ENCODE measurements around the gene SYT8. TPM values are rescaled to one million over a fixed set of nuclear protein-coding genes. Genes with fewer than 3 reads are reported as not detected.

The SYT8 gene
- total RNA-seq (2014; rRNA removed; shearing (Covaris generic)), result not detected in 2 replicates

GRCh38 chr11:1834779-1835670 is at the start of gene SYT8:
Gene SYT8, plus strand, starts transcription at chr11:1834990. Its CDS starts 116 bp downstream, at chr11:1835106.

GRCh38 chr11:1838426-1839144 is 3.8 kb downstream of the SYT8 start, which contains the start of gene TNNI2:
Gene TNNI2, plus strand, starts transcription at chr11:1838981. Its CDS starts 716 bp downstream, at chr11:1839697.

GRCh38 chr11:1852877-1853276 is 18.1 kb downstream of the SYT8 start, which contains the start of gene LSP1:
Gene LSP1, plus strand, starts transcription at chr11:1853084. Its CDS starts 61 bp downstream, at chr11:1853145.

Small RNAs within 50 kb of the gene (small RNA-seq; reads per million reads assigned to genes)
- not detected for gene AC051649.1
- not detected for gene MIR4298

Other genes with a start within 250 kb of the SYT8 start
- gene KRTAP5-1, start 249.7 kb upstream of the SYT8 start, total RNA-seq (2014; rRNA removed; shearing (Covaris generic)), result not detected in 2 replicates
- gene KRTAP5-2, start 236.7 kb upstream of the SYT8 start, total RNA-seq (2014; rRNA removed; shearing (Covaris generic)), result not detected in 2 replicates
- gene KRTAP5-3, start 226.5 kb upstream of the SYT8 start, total RNA-seq (2014; rRNA removed; shearing (Covaris generic)), result not detected in 2 replicates
- gene KRTAP5-4, start 212.9 kb upstream of the SYT8 start, total RNA-seq (2014; rRNA removed; shearing (Covaris generic)), result not detected in 2 replicates
- not detected in 2 replicates for gene KRTAP5-5, start 205.2 kb upstream of the SYT8 start, total RNA-seq (2014; rRNA removed; shearing (Covaris generic))
- not detected in 2 replicates for gene KRTAP5-6, start 137.8 kb upstream of the SYT8 start, total RNA-seq (2014; rRNA removed; shearing (Covaris generic))
- 1.8 and 2.3 TPM in 2 replicates for gene IFITM10, start 84.4 kb upstream of the SYT8 start, total RNA-seq (2014; rRNA removed; shearing (Covaris generic))
- 139 TPM in 2 replicates for gene CTSD, start 71.1 kb upstream of the SYT8 start, total RNA-seq (2014; rRNA removed; shearing (Covaris generic))
- not detected in 2 replicates for gene TNNI2, start 4.0 kb downstream of the SYT8 start, total RNA-seq (2014; rRNA removed; shearing (Covaris generic))
- 0.13 and 1.8 TPM in 2 replicates for gene LSP1, start 18.1 kb downstream of the SYT8 start, total RNA-seq (2014; rRNA removed; shearing (Covaris generic))
- gene PRR33, start 56.9 kb downstream of the SYT8 start, total RNA-seq (2014; rRNA removed; shearing (Covaris generic)), result not detected in 2 replicates
- gene TNNT3, start 84.7 kb downstream of the SYT8 start, total RNA-seq (2014; rRNA removed; shearing (Covaris generic)), result not detected in 2 replicates
- gene MRPL23, start 112.3 kb downstream of the SYT8 start, total RNA-seq (2014; rRNA removed; shearing (Covaris generic)), result 196 and 213 TPM in 2 replicates
- gene H19, start 162.9 kb downstream of the SYT8 start, total RNA-seq (2014; rRNA removed; shearing (Covaris generic)), result 5.2 and 9.5 TPM in 2 replicates

Data from A375 (cell line).